22Rv1 (cell line): ENCODE results near the gene CENPP.

Experiments
- ZFX ChIP-seq: fragments of 450-650 bp; IDR thresholded peaks from 2 replicates; pipeline ENCODE4 v1.6.1; 2017; ENCODE audit warnings: antibody characterized with exemption, borderline replicate concordance
- TF ChIP-seq, protein P1 (sequence below): fragments of 450-650 bp; IDR thresholded peaks from 2 replicates; pipeline ENCODE4 v1.5.1; 2017; ENCODE audit warnings: mild to moderate bottlenecking

- TF ChIP-seq, protein P1, sequence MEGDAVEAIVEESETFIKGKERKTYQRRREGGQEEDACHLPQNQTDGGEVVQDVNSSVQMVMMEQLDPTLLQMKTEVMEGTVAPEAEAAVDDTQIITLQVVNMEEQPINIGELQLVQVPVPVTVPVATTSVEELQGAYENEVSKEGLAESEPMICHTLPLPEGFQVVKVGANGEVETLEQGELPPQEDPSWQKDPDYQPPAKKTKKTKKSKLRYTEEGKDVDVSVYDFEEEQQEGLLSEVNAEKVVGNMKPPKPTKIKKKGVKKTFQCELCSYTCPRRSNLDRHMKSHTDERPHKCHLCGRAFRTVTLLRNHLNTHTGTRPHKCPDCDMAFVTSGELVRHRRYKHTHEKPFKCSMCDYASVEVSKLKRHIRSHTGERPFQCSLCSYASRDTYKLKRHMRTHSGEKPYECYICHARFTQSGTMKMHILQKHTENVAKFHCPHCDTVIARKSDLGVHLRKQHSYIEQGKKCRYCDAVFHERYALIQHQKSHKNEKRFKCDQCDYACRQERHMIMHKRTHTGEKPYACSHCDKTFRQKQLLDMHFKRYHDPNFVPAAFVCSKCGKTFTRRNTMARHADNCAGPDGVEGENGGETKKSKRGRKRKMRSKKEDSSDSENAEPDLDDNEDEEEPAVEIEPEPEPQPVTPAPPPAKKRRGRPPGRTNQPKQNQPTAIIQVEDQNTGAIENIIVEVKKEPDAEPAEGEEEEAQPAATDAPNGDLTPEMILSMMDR = no peak
- no peak for TF ChIP-seq ZFX
Measured at GRCh38 chr9:92499701-92500100, 173.9 kb downstream of the CENPP start.
